Loucy (cell line): ENCODE measurements around the gene SH2D1B.

Experiments
- H2AFZ ChIP-seq: fragments of 200-600 bp; sonication (generic); 2 replicates; pipeline ENCODE4 v1.6.0; 2016; ENCODE audit warnings: antibody characterized with exemption, mild to moderate bottlenecking, low read length, moderate library complexity
- H3F3A ChIP-seq: fragments of 200-600 bp; 2 replicates; pipeline ENCODE4 v1.6.0; 2016; ENCODE audit warnings: antibody characterized with exemption, low read depth, mild to moderate bottlenecking
- H3K27me3 ChIP-seq: fragments of 200-600 bp; sonication (generic); 2 replicates; pipeline ENCODE4 v1.6.1; 2014; ENCODE audit warnings: low read length, mild to moderate bottlenecking; ENCODE audit not compliant: insufficient read depth, poor library complexity, severe bottlenecking
- H3K36me3 ChIP-seq: fragments of 200-600 bp; sonication (generic); 2 replicates; pipeline ENCODE4 v1.6.1; 2016; ENCODE audit warnings: low read length; ENCODE audit not compliant: insufficient read depth
- H3K4me1 ChIP-seq: fragments of 200-600 bp; sonication (generic); 2 replicates; pipeline ENCODE4 v1.5.1; 2014; ENCODE audit warnings: low read length, mild to moderate bottlenecking; ENCODE audit not compliant: insufficient read depth, poor library complexity, severe bottlenecking
- H3K4me2 ChIP-seq: fragments of 200-600 bp; sonication (generic); 2 replicates; pipeline ENCODE4 v1.6.0; 2014; ENCODE audit warnings: antibody characterized with exemption, low read length, low read depth, mild to moderate bottlenecking; ENCODE audit not compliant: poor library complexity, severe bottlenecking
- H3K4me3 ChIP-seq: fragments of 200-600 bp; sonication (generic); 2 replicates; pipeline ENCODE4 v1.5.1; 2014; ENCODE audit warnings: low read length, mild to moderate bottlenecking, mixed read lengths; ENCODE audit not compliant: poor library complexity, severe bottlenecking
- H3K79me2 ChIP-seq: fragments of 200-600 bp; sonication (generic); 2 replicates; pipeline ENCODE4 v1.6.1; 2014; ENCODE audit warnings: low read length; ENCODE audit not compliant: insufficient read depth
- H3K9ac ChIP-seq: fragments of 200-600 bp; sonication (generic); 2 replicates; pipeline ENCODE4 v1.6.0; 2014; ENCODE audit warnings: mild to moderate bottlenecking, low read depth, low read length, moderate library complexity; ENCODE audit not compliant: poor library complexity, severe bottlenecking
- H3K9me2 ChIP-seq: fragments of 200-600 bp; sonication (generic); replicated peaks from 2 replicates; pipeline ENCODE4 v1.6.1; 2016; ENCODE audit warnings: low read depth, low read length, mixed read lengths
- H3K9me3 ChIP-seq: fragments of 200-600 bp; sonication (generic); 2 replicates; pipeline ENCODE4 v1.6.1; 2014; ENCODE audit warnings: mild to moderate bottlenecking, antibody characterized with exemption, low read length, low read depth; ENCODE audit not compliant: insufficient read depth
- H4K20me1 ChIP-seq: fragments of 200-600 bp; sonication (generic); 2 replicates; pipeline ENCODE4 v1.6.0; 2014; ENCODE audit warnings: antibody characterized with exemption, low read length, mild to moderate bottlenecking; ENCODE audit not compliant: insufficient read depth, poor library complexity, severe bottlenecking
- EZH2phosphoT487 ChIP-seq: fragments of 200-600 bp; IDR thresholded peaks from 2 replicates; pipeline ENCODE4 v1.6.1; 2018; ENCODE audit warnings: antibody characterized with exemption, mild to moderate bottlenecking, moderate library complexity, borderline replicate concordance
- TF ChIP-seq, protein P1 (sequence below): fragments of 200-600 bp; sonication (generic); conservative IDR thresholded peaks from 2 replicates; pipeline ENCODE4 v1.5.1; 2014; ENCODE audit warnings: mild to moderate bottlenecking, antibody characterized with exemption, low read length

Gene SH2D1B

DNA sequence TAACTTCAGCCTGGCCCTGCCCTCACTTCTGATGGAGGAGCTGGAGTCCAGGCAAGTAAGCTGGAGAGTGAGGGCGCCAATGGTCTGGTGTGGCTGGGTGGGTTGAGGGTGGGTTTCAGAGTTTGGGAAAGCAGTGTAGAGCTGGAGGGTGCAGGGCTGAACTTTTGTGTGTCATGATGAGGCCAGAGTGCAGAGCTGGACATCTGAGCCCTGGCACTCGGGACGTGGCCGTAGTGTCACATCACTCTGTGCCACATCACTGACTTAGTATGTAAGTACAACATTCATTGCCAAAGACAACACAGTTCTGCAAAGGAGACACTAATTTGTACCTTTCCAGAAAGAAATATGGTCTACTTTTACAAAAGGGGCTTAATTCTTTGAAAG lies 51.1 kb downstream of the SH2D1B start:
- H2AFZ ChIP-seq = no peak overlapping the region
- no peaks in the 10 kb centered on the region for H3K4me1 ChIP-seq
- H3F3A ChIP-seq = no peaks in the 10 kb centered on the region
- no peaks in the 10 kb centered on the region for H3K9me2 ChIP-seq
- H3K79me2 ChIP-seq = no peaks in the 10 kb centered on the region
- no peaks in the 10 kb centered on the region for H4K20me1 ChIP-seq
- H3K4me2 ChIP-seq = no peak overlapping the region
- no peaks in the 10 kb centered on the region for H3K27me3 ChIP-seq
- no peak for TF ChIP-seq EZH2phosphoT487
- TF ChIP-seq, protein P1, sequence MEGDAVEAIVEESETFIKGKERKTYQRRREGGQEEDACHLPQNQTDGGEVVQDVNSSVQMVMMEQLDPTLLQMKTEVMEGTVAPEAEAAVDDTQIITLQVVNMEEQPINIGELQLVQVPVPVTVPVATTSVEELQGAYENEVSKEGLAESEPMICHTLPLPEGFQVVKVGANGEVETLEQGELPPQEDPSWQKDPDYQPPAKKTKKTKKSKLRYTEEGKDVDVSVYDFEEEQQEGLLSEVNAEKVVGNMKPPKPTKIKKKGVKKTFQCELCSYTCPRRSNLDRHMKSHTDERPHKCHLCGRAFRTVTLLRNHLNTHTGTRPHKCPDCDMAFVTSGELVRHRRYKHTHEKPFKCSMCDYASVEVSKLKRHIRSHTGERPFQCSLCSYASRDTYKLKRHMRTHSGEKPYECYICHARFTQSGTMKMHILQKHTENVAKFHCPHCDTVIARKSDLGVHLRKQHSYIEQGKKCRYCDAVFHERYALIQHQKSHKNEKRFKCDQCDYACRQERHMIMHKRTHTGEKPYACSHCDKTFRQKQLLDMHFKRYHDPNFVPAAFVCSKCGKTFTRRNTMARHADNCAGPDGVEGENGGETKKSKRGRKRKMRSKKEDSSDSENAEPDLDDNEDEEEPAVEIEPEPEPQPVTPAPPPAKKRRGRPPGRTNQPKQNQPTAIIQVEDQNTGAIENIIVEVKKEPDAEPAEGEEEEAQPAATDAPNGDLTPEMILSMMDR = no peak
- H3K36me3 ChIP-seq = no peaks in the 10 kb centered on the region
- H3K9me3 ChIP-seq = no peaks in the 10 kb centered on the region
- no peak overlapping the region for H3K9ac ChIP-seq
- H3K4me3 ChIP-seq = no peak overlapping the region

DNA sequence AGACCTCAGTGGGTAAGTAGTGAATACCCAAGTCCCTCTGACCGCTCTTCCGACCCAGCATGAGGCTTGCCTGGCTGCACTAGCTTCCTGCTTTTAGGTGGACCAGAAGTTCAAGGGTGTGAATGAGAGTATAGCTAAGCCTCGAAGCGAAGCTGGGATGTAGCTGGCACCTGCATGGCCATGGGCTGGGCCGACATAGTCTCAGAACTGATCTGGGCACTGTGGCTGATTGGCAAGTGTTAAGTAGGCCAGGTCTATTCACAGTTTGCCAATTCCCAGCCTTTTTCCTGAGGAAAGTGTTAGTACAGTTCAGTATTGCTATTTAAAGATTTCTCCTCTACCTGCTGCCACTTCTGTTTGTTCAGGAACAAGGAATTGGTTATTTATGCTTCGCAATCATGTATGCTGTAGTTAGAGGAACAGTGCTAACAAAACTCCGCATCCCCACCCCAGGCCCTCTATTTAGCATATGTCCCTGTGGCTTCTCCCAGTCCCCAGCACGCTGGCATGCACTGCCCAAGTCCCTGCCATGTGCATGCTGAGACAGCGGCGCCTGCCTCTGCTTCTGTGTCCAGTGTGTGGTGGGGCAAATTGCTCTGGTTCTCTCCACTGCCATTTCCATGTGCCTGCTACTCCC lies 51.6 kb downstream of the SH2D1B start:
- TF ChIP-seq, protein P1 = no peak
- no peak for TF ChIP-seq EZH2phosphoT487
- H3K27me3 ChIP-seq = no peaks in the 10 kb centered on the region
- no peaks in the 10 kb centered on the region for H3K9me3 ChIP-seq
- H3K9me2 ChIP-seq = no peaks in the 10 kb centered on the region
- no peaks in the 10 kb centered on the region for H4K20me1 ChIP-seq
- no peaks in the 10 kb centered on the region for H3K4me1 ChIP-seq
- no peaks in the 10 kb centered on the region for H3K36me3 ChIP-seq
- H2AFZ ChIP-seq = no peak overlapping the region
- H3K4me2 ChIP-seq = no peak overlapping the region
- no peaks in the 10 kb centered on the region for H3K79me2 ChIP-seq
- H3F3A ChIP-seq = no peaks in the 10 kb centered on the region
- H3K4me3 ChIP-seq = no peak overlapping the region
- no peak overlapping the region for H3K9ac ChIP-seq

DNA sequence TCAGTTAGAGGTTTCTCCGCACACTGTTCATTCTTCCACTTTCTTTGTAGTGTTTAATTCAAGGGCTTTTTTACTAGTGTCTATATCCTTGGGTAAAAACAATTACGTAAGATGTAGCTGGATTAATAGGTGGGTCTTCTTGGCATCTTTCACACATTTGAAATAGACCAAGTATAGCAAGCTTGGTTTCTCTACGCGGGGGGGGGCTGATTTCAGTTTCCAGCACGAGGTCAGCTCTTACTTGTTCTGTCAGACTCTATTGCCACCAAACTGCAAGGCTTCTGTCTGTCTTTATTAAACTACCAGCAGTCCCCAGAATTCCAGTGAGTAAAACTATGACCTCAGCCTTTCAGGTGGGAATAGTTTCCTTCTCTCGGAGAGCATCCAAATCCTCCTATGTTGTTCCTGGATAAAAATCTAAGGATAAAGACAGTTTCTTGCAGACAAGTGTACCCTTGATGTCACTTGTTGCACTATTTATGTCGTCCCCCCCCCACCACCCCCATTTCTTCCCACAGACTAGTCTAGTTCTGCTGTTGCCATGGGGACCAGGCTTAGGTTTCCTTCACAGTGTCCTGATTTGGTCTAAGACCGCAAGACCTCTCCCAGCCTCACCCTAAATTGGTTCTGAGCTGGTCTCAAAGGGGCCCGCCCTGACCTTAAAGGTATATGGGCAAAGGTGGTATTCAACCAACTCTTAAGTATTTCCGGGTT lies 52.3 kb downstream of the SH2D1B start:
- H3K27me3 ChIP-seq = no peaks in the 10 kb centered on the region
- no peaks in the 10 kb centered on the region for H4K20me1 ChIP-seq
- no peaks in the 10 kb centered on the region for H3K9me3 ChIP-seq
- H3K79me2 ChIP-seq = no peaks in the 10 kb centered on the region
- no peaks in the 10 kb centered on the region for H3F3A ChIP-seq
- H3K4me2 ChIP-seq = no peak overlapping the region
- no peak overlapping the region for H3K9ac ChIP-seq
- no peak overlapping the region for H2AFZ ChIP-seq
- no peaks in the 10 kb centered on the region for H3K4me1 ChIP-seq
- no peak overlapping the region for H3K4me3 ChIP-seq
- no peaks in the 10 kb centered on the region for H3K36me3 ChIP-seq
- H3K9me2 ChIP-seq = no peaks in the 10 kb centered on the region
- TF ChIP-seq EZH2phosphoT487 = no peak
- TF ChIP-seq, protein P1 = no peak
